IMR-90 (cell line): ENCODE measurements around the gene PTGS2. TPM values are rescaled to one million over a fixed set of nuclear protein-coding genes. Genes with fewer than 3 reads are reported as not detected.

Source experiments
- ATAC-seq: fragments of 200-7000 bp; cut with Tn5 transposase; 2 replicates; pipeline ENCODE4 v1.9.1; 2020; ENCODE audit warnings: low read depth, mild to moderate bottlenecking, moderate library complexity
- BruUV-seq: library from RNA; stranded (reverse); fragments of 400-500 nt; replicated peaks from 2 replicates; lab custom pipeline; 2021; lab: Mats Ljungman, UMichigan
- CTCF ChIA-PET: fragments of 300-600 bp; formaldehyde crosslinking; extraction: SDS; loops from one replicate; lab custom pipeline; 2021; ENCODE audit warnings: antibody characterized with exemption; lab: Yijun Ruan, JAX
- POLR2A ChIA-PET: fragments of 300-600 bp; sonication (Branson Sonifier 250); formaldehyde crosslinking; loops from one replicate; lab custom pipeline; 2022; ENCODE audit warnings: antibody characterized with exemption; ENCODE audit not compliant: unreplicated experiment; lab: Charles Lee
- DNase-seq: peaks from one replicate; pipeline ENCODE4 v3.0.0; 2013
- H2AFZ ChIP-seq: replicated peaks from 2 replicates; pipeline ENCODE3; 2013; ENCODE audit warnings: low read length, mild to moderate bottlenecking; ENCODE audit not compliant: poor library complexity
- H2AK5ac ChIP-seq: 2 replicates; pipeline ENCODE4 v1.6.1; 2013; ENCODE audit warnings: low read depth, low read length, inconsistent platforms
- H2AK9ac ChIP-seq: replicated peaks from 2 replicates; pipeline ENCODE3; 2013; ENCODE audit warnings: mild to moderate bottlenecking, low read depth, low read length, moderate library complexity; ENCODE audit not compliant: poor library complexity
- H2BK120ac ChIP-seq: 2 replicates; pipeline ENCODE4 v1.6.1; 2013; ENCODE audit warnings: low read depth, low read length, inconsistent platforms
- H2BK15ac ChIP-seq: 3 replicates; pipeline ENCODE4 v1.6.1; 2013; ENCODE audit warnings: low read depth, low read length, inconsistent platforms
- H2BK20ac ChIP-seq: 2 replicates; pipeline ENCODE4 v1.6.1; 2013; ENCODE audit warnings: low read depth, mild to moderate bottlenecking, inconsistent platforms, low read length, moderate library complexity
- H2BK5ac ChIP-seq: 2 replicates; pipeline ENCODE4 v1.6.1; 2013; ENCODE audit warnings: mild to moderate bottlenecking, low read depth, low read length, inconsistent platforms; ENCODE audit not compliant: poor library complexity, severe bottlenecking
- H3K14ac ChIP-seq: replicated peaks from 2 replicates; pipeline ENCODE4 v1.6.1; 2013; ENCODE audit warnings: low read depth, low read length, inconsistent platforms
- H3K18ac ChIP-seq: 2 replicates; pipeline ENCODE4 v1.6.1; 2013; ENCODE audit warnings: low read depth, low read length, control low read depth
- H3K23ac ChIP-seq: 2 replicates; pipeline ENCODE4 v1.6.1; 2013; ENCODE audit warnings: low read depth, low read length, inconsistent platforms
- H3K27ac ChIP-seq: 2 replicates; pipeline ENCODE4 v1.5.1; 2013; ENCODE audit warnings: mild to moderate bottlenecking, control low read depth, low read length; ENCODE audit not compliant: insufficient read depth
- H3K27me3 ChIP-seq: 2 replicates; pipeline ENCODE4 v1.6.1; 2013; ENCODE audit warnings: low read length; ENCODE audit not compliant: control insufficient read depth, insufficient read depth
- H3K36me3 ChIP-seq: 2 replicates; pipeline ENCODE4 v1.6.1; 2013; ENCODE audit warnings: low read length, mixed read lengths; ENCODE audit not compliant: control insufficient read depth, insufficient read depth
- H3K4ac ChIP-seq: 2 replicates; pipeline ENCODE4 v1.6.1; 2013; ENCODE audit warnings: low read depth, low read length, inconsistent platforms
- H3K4me1 ChIP-seq: 2 replicates; pipeline ENCODE4 v1.6.1; 2013; ENCODE audit warnings: low read length, mixed read lengths; ENCODE audit not compliant: control insufficient read depth, insufficient read depth
- H3K4me2 ChIP-seq: 2 replicates; pipeline ENCODE4 v1.6.1; 2013; ENCODE audit warnings: low read depth, mild to moderate bottlenecking, control low read depth, low read length, moderate library complexity
- H3K4me3 ChIP-seq: 2 replicates; pipeline ENCODE4 v1.5.1; 2013; ENCODE audit warnings: low read depth, mild to moderate bottlenecking, control low read depth, low read length, moderate library complexity; ENCODE audit not compliant: insufficient read depth
- H3K56ac ChIP-seq: 2 replicates; pipeline ENCODE4 v1.6.1; 2013; ENCODE audit warnings: low read length, inconsistent platforms; ENCODE audit not compliant: insufficient read depth; ENCODE audit errors: extremely low read depth
- H3K79me1 ChIP-seq, 2 experiments: 2 replicates each; pipeline ENCODE4 v1.6.1; 2013; ENCODE audit warnings: low read length in 2 of 2, inconsistent platforms in 1 of 2, low read depth in 1 of 2
- H3K9ac ChIP-seq: 2 replicates; pipeline ENCODE4 v1.6.1; 2013; ENCODE audit warnings: low read depth, low read length, control low read depth
- H3K9me1 ChIP-seq: 2 replicates; pipeline ENCODE4 v1.6.1; 2013; ENCODE audit warnings: low read length, inconsistent platforms; ENCODE audit not compliant: insufficient read depth
- H3K9me3 ChIP-seq: 2 replicates; pipeline ENCODE4 v1.6.1; 2013; ENCODE audit warnings: low read length; ENCODE audit not compliant: control insufficient read depth, insufficient read depth
- H4K20me1 ChIP-seq: 2 replicates; pipeline ENCODE4 v1.6.1; 2013; ENCODE audit warnings: low read length, inconsistent platforms; ENCODE audit not compliant: insufficient read depth
- H4K5ac ChIP-seq: 2 replicates; pipeline ENCODE4 v1.6.1; 2013; ENCODE audit warnings: mild to moderate bottlenecking, low read depth, low read length, control low read depth
- H4K8ac ChIP-seq, 2 experiments: 2 replicates each; pipeline ENCODE4 v1.6.1; 2013; ENCODE audit warnings: low read depth in 2 of 2, low read length in 2 of 2, control low read depth in 1 of 2, inconsistent platforms in 1 of 2
- H4K91ac ChIP-seq: 2 replicates; pipeline ENCODE4 v1.6.1; 2013; ENCODE audit warnings: low read depth, low read length, inconsistent platforms; ENCODE audit not compliant: insufficient read depth
- BHLHE40 ChIP-seq: fragments of 150-350 bp; IDR thresholded peaks from 2 replicates; pipeline ENCODE4 v1.6.1; 2016; ENCODE audit warnings: mild to moderate bottlenecking, low read depth, low read length
- CEBPB ChIP-seq: IDR thresholded peaks from 2 replicates; pipeline ENCODE4 v1.6.1; 2012; ENCODE audit warnings: low read depth, low read length, improper control_type of control experiment
- CHD1 ChIP-seq: IDR thresholded peaks from 2 replicates; pipeline ENCODE4 v1.6.1; 2012; ENCODE audit warnings: low read depth, low read length, improper control_type of control experiment
- CTCF ChIP-seq: conservative IDR thresholded peaks from 2 replicates; pipeline ENCODE4 v1.5.1; 2012; ENCODE audit warnings: mild to moderate bottlenecking, low read depth, low read length, improper control_type of control experiment
- FOS ChIP-seq: fragments of 150-350 bp; IDR thresholded peaks from 2 replicates; pipeline ENCODE4 v1.6.1; 2016; ENCODE audit warnings: low read depth, low read length
- MAFK ChIP-seq: IDR thresholded peaks from 2 replicates; pipeline ENCODE4 v1.6.1; 2012; ENCODE audit warnings: low read depth, low read length, improper control_type of control experiment
- MAZ ChIP-seq: IDR thresholded peaks from 2 replicates; pipeline ENCODE4 v1.6.1; 2012; ENCODE audit warnings: low read depth, mild to moderate bottlenecking, low read length, improper control_type of control experiment, moderate library complexity, borderline replicate concordance
- NFE2L2 ChIP-seq: fragments of 150-350 bp; IDR thresholded peaks from 2 replicates; pipeline ENCODE4 v1.6.1; 2016; ENCODE audit warnings: low read depth, mild to moderate bottlenecking, low read length
- POLR2A ChIP-seq: IDR thresholded peaks from 2 replicates; pipeline ENCODE4 v1.6.1; 2012; ENCODE audit warnings: mild to moderate bottlenecking, low read depth, low read length
- RAD21 ChIP-seq: IDR thresholded peaks from 2 replicates; pipeline ENCODE4 v1.6.1; 2012; ENCODE audit warnings: low read length, improper control_type of control experiment
- RCOR1 ChIP-seq: IDR thresholded peaks from 2 replicates; pipeline ENCODE4 v1.6.1; 2012; ENCODE audit warnings: mild to moderate bottlenecking, low read length, improper control_type of control experiment; ENCODE audit not compliant: insufficient replicate concordance
- RFX5 ChIP-seq: IDR thresholded peaks from 2 replicates; pipeline ENCODE4 v1.8.0; 2012; ENCODE audit warnings: low read depth, mild to moderate bottlenecking, low read length, moderate library complexity
- SMC3 ChIP-seq: fragments of 150-350 bp; IDR thresholded peaks from 2 replicates; pipeline ENCODE4 v1.6.1; 2016; ENCODE audit warnings: low read depth, mild to moderate bottlenecking, antibody characterized with exemption, low read length, moderate library complexity
- WGBS, 2 experiments: methylation state at CpG; one replicate each; pipeline versions ENCODE4 v1.1.5 to v1.1.7; 2013; ENCODE audit warnings: missing lambda C conversion rate in 2 of 2; ENCODE audit not compliant: insufficient read length in 1 of 2; ENCODE audit errors: extremely low coverage in 2 of 2; 5-methylcytosine and 5-hydroxymethylcytosine counted together
- dilution Hi-C: fragments of 300-500 bp; cut with HindIII; formaldehyde crosslinking; loops from one replicate; pipeline ENCODE4 v1.14.3; 2018; ENCODE audit warnings: low sequenced_read_pairs; ENCODE audit not compliant: unreplicated experiment
- in situ Hi-C: fragments of 300-500 bp; cut with MboI; formaldehyde crosslinking; loops from 3 replicates; pipeline ENCODE4 v1.14.3; 2019; ENCODE audit warnings: low sequenced_read_pairs, inconsistent platforms, mixed read lengths
- intact Hi-C: fragments of 100-400 bp; cut with micrococcal nuclease; formaldehyde crosslinking; loops from 2 replicates; pipeline ENCODE4 v1.10.0; 2022
- polyA plus RNA-seq, 3 experiments: library from polyadenylated mRNA; depleted of rRNA; stranded (reverse); fragments of >200 nt; gene quantifications; 2 replicates each; pipeline ENCODE4 v1.2.3, GENCODE V29; 2012; ENCODE audit warnings: low replicate concordance in 1 of 3
- total RNA-seq: library from RNA; depleted of rRNA; stranded (reverse); fragments of >200 nt; gene quantifications from 2 replicates; pipeline ENCODE4 v1.2.3, GENCODE V29; 2012
- TF ChIP-seq, protein P1 (sequence below): fragments of 150-350 bp; IDR thresholded peaks from 2 replicates; pipeline ENCODE4 v1.6.1; 2016; ENCODE audit warnings: low read depth, mild to moderate bottlenecking, low read length, moderate library complexity, borderline replicate concordance
- TF ChIP-seq, protein P2 (sequence below): fragments of 150-350 bp; IDR thresholded peaks from 2 replicates; pipeline ENCODE4 v1.6.1; 2017; ENCODE audit warnings: mild to moderate bottlenecking, antibody characterized with exemption, low read length, low read depth

PTGS2 gene
- total and polyA plus RNA-seq, 2 of the 4 experiments (the other 2 are of a cell fraction): 3.4 to 4.8 TPM

DNA sequence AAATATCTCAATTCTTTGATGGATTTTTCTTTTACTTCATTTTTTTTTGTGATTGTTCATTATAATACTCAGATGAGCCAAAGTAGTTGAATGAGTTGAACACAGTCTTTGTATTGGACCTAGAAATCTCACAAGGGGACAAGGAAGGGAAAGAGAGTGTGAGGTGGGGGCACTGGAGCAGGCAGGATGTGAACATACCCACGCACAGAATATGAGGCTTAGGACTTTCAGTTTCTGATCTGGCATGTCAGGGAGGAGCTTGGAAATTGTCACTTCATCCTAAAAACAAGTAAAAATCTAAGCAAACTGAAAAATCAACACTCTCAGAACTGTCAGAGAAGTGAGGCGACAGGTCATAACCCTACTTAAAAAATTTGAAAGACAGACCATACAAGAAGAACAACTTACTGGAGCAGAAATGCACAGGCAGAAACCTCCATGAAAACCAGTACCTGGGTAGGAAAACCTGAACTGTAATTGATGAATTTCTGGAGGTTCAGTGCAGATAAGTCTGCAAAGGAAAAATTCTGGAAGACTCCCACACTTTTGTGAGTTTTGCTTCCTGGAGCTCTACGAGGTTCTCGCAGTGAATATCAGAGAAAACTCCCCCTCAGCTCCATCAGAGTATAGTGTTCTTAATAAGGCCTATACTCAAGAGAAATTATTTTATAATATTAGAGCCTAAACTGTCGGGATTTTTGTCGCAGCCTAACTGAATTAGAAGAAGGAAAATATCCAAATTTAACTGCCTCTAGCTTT is 3.6 kb upstream of the PTGS2 start:
- no TSS peak for BruUV-seq
- in situ Hi-C loops (loop anchor here (5.0 to 10.0 kb wide), 2 partner anchors 202 to 301 kb away; no protein-coding TSS in a partner anchor), intact Hi-C loops (loop anchor here (5.0 kb wide), 1 partner anchor 77 kb away; no protein-coding TSS in a partner anchor), dilution Hi-C loops (no loop called here)
- no peak overlapping the region for H3K23ac ChIP-seq
- H2BK120ac ChIP-seq: no peak overlapping the region
- H2BK15ac ChIP-seq: no peak overlapping the region
- H2AK9ac ChIP-seq: no peak overlapping the region
- H3K36me3 ChIP-seq: no peaks in the 10 kb centered on the region
- no peaks in the 10 kb centered on the region for H3K4me1 ChIP-seq
- no peaks in the 10 kb centered on the region; the same call in 1 of the 2 replicates for H4K20me1 ChIP-seq
- no peak overlapping the region for H3K14ac ChIP-seq
- 0 out of 2 replicates have a peak overlapping the region, but pooled peaks have one; percentile 48 for H3K9ac ChIP-seq
- no peak overlapping the region for H3K4me2 ChIP-seq
- H2AK5ac ChIP-seq: 0 out of 2 replicates have a peak overlapping the region, but pooled peaks have one; percentile 85
- H3K56ac ChIP-seq: no peak overlapping the region
- H3K9me3 ChIP-seq: peaks cover 2% of the 10 kb centered on the region; the same call in 1 of the 2 replicates
- no peak overlapping the region for H2AFZ ChIP-seq
- no peaks in the 10 kb centered on the region for H3K9me1 ChIP-seq
- no peak for ATAC-seq
- no peak overlapping the region for H3K27ac ChIP-seq
- no peak overlapping the region for H2BK5ac ChIP-seq
- peak overlapping the region in 1 of 2 experiments; percentile 50; a peak in 1 of 4 replicates for H4K8ac ChIP-seq
- no peak for DNase-seq
- H2BK20ac ChIP-seq: no peak overlapping the region
- H4K5ac ChIP-seq: no peak overlapping the region
- H3K79me1 ChIP-seq: no peaks in the 10 kb centered on the region
- ChIA-PET POLR2A (no interaction called here), CTCF (no interaction called here)
- no peak overlapping the region for H3K4ac ChIP-seq
- no peak overlapping the region for H4K91ac ChIP-seq
- H3K27me3 ChIP-seq: no peaks in the 10 kb centered on the region
- H3K18ac ChIP-seq: no peak overlapping the region
- no CpG with 5 or more reads among the region's 6 CpGs for WGBS, 2 experiments
- no peak overlapping the region for H3K4me3 ChIP-seq
- TF ChIP-seq, protein P1, sequence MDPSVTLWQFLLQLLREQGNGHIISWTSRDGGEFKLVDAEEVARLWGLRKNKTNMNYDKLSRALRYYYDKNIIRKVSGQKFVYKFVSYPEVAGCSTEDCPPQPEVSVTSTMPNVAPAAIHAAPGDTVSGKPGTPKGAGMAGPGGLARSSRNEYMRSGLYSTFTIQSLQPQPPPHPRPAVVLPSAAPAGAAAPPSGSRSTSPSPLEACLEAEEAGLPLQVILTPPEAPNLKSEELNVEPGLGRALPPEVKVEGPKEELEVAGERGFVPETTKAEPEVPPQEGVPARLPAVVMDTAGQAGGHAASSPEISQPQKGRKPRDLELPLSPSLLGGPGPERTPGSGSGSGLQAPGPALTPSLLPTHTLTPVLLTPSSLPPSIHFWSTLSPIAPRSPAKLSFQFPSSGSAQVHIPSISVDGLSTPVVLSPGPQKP: no peak
- TF ChIP-seq MAFK (no peak), NFE2L2 (no peak), CEBPB (no peak), BHLHE40 (no peak), CTCF (no peak), FOS (no peak), MAZ (no peak), RCOR1 (no peak), SMC3 (no peak), RAD21 (no peak), POLR2A (no peak), CHD1 (no peak), RFX5 (no peak)
- TF ChIP-seq, protein P2, sequence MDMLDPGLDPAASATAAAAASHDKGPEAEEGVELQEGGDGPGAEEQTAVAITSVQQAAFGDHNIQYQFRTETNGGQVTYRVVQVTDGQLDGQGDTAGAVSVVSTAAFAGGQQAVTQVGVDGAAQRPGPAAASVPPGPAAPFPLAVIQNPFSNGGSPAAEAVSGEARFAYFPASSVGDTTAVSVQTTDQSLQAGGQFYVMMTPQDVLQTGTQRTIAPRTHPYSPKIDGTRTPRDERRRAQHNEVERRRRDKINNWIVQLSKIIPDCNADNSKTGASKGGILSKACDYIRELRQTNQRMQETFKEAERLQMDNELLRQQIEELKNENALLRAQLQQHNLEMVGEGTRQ: no peak
